ENCODE data around the gene HSF4. TPM values are rescaled to one million over a fixed set of nuclear protein-coding genes. Genes with fewer than 3 reads are reported as not detected.

The HSF4 gene
- total RNA-seq, 1 experiment from 2014 or later, result 39.4 TPM

DNA sequence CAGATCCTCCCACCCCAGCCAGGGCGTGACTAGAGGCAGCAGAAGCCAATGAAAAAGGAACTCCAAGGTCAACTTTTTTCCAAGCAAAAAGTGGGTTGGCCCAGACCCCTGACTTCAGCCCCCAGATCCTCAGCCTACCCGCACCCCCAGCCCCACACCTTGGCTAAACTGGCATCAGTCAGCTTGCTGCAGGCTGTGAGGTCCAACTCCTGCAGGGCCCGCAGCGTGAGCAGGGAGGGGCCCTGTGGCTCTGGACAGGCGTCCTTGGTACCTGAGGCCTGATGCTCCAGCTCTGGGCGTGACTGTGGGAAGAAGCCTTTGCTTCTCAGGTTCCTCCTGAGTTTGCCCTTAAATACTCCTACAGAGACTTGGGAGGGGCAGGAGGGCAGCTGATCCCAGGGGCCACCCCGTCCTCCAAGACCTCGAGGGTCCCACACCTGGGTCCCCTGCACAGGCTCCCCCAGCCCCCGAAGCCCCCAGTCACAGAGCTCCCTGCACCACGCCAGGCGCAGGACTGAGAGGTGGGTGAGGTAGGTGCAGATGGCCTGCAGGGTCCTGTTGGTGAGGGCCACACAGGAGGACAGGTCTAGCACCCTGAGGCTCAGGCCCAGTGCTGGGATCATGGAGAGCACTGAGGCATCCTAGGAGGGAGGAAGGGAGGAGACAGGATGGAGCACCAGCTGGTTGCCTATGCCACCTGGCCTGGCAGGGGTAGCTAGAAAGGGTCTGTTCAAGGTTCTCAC lies 43.8 kb downstream of the HSF4 start:
- TF ChIP-seq, protein P1, sequence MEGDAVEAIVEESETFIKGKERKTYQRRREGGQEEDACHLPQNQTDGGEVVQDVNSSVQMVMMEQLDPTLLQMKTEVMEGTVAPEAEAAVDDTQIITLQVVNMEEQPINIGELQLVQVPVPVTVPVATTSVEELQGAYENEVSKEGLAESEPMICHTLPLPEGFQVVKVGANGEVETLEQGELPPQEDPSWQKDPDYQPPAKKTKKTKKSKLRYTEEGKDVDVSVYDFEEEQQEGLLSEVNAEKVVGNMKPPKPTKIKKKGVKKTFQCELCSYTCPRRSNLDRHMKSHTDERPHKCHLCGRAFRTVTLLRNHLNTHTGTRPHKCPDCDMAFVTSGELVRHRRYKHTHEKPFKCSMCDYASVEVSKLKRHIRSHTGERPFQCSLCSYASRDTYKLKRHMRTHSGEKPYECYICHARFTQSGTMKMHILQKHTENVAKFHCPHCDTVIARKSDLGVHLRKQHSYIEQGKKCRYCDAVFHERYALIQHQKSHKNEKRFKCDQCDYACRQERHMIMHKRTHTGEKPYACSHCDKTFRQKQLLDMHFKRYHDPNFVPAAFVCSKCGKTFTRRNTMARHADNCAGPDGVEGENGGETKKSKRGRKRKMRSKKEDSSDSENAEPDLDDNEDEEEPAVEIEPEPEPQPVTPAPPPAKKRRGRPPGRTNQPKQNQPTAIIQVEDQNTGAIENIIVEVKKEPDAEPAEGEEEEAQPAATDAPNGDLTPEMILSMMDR (IDR thresholded peaks at IDR 0.05; ENCODE audit: insufficient read depth in 1 of 2, low read depth in 1 of 2, low read length in 1 of 2, severe bottlenecking in 1 of 2, unreplicated experiment in 1 of 2), result no peak
- intact Hi-C loops (cut with micrococcal nuclease; ENCODE audit: unreplicated experiment), result no loop called here
- Mint-ChIP-seq H3K36me3 (ENCODE audit: insufficient read depth, unreplicated experiment) (peaks cover 30% of the 10 kb centered on the region), H3K9me3 (ENCODE audit: unreplicated experiment) (no peaks in the 10 kb centered on the region), H3K4me3 (ENCODE audit: unreplicated experiment) (no peak overlapping the region), H3K27ac (ENCODE audit: unreplicated experiment) (no peak overlapping the region), H3K27me3 (ENCODE audit: insufficient read depth, unreplicated experiment) (no peaks in the 10 kb centered on the region), H3K4me1 (ENCODE audit: low read depth, unreplicated experiment) (peaks cover 8% of the 10 kb centered on the region)
- Histone ChIP-seq H3K4me3 (ENCODE audit: low read depth, low read length) (no peak overlapping the region), H3K4me1 (peaks cover 18% of the 10 kb centered on the region; the same call in 1 of the 2 replicates), H3K36me3 (ENCODE audit: control insufficient read depth, insufficient read depth, low read length) (no peaks in the 10 kb centered on the region; the same call in 1 of the 2 replicates), H3K27me3 (replicated peaks; ENCODE audit: control insufficient read depth, insufficient read depth, low read length) (no peaks in the 10 kb centered on the region), H3K9me3 (no peaks in the 10 kb centered on the region)
- ChIA-PET CTCF (interaction anchor here (2.6 kb wide), 1 partner anchor 10 kb away, joined by 9 read pairs; the partner anchor contains the start of gene ELMO3), POLR2A (interaction anchor here (1.4 kb wide), 1 partner anchor 18 kb away, joined by 3 read pairs; the partner anchor contains the start of gene TMEM208)
- no TSS peak for BruUV-seq (replicated peaks)
- DNase-seq, result no peak

DNA sequence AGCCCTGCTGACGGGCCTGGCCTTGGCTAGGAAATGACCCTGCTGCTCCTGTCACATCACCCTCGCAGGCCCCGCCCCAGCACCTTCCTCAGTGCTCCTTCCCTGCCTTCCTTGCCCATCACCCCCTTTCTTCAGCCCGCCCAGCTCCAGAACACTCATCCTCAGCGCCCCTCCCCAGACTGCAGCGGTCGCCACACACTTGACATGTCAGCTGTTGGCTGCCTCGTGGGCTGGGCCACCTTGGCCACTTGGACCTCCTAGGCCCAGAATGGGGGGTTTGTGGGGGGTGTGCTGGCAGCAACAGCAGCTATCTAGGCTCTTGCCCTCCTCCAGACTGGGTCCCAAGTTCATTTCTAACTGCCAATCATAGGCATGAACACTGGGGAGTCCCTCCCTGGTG lies 45.0 kb downstream of the HSF4 start:
- Mint-ChIP-seq H3K27ac (ENCODE audit: unreplicated experiment) (no peak overlapping the region), H3K4me1 (ENCODE audit: low read depth, unreplicated experiment) (peaks cover 8% of the 10 kb centered on the region), H3K36me3 (ENCODE audit: insufficient read depth, unreplicated experiment) (peaks cover 30% of the 10 kb centered on the region), H3K9me3 (ENCODE audit: unreplicated experiment) (no peaks in the 10 kb centered on the region), H3K27me3 (ENCODE audit: insufficient read depth, unreplicated experiment) (no peaks in the 10 kb centered on the region), H3K4me3 (ENCODE audit: unreplicated experiment) (no peak overlapping the region)
- no peaks in the 10 kb centered on the region for H3K27me3 ChIP-seq (replicated peaks; ENCODE audit: control insufficient read depth, insufficient read depth, low read length)
- no peaks in the 10 kb centered on the region for H3K9me3 ChIP-seq
- H3K4me1 ChIP-seq, result peaks cover 28% of the 10 kb centered on the region; the same call in 1 of the 2 replicates
- ChIA-PET POLR2A (interaction anchor here (1.3 kb wide), 1 partner anchor 38 kb away, joined by 5 read pairs; the partner anchor contains the start of gene FHOD1), CTCF (interaction anchor here (1.1 to 2.6 kb wide), 2 partner anchors 11 to 37 kb away, joined by 3 to 9 read pairs; partner anchors contain the start of gene ELMO3)
- TF ChIP-seq, protein P1 (IDR thresholded peaks at IDR 0.05; ENCODE audit: insufficient read depth in 1 of 2, low read depth in 1 of 2, low read length in 1 of 2, severe bottlenecking in 1 of 2, unreplicated experiment in 1 of 2), result no peak
- DNase-seq, result no peak
- intact Hi-C loops (cut with micrococcal nuclease; ENCODE audit: unreplicated experiment), result no loop called here
- BruUV-seq (replicated peaks), result no TSS peak
- no peaks in the 10 kb centered on the region for H3K36me3 ChIP-seq (ENCODE audit: control insufficient read depth, insufficient read depth, low read length)
- no peak overlapping the region for H3K4me3 ChIP-seq (ENCODE audit: low read depth, low read length)

DNA sequence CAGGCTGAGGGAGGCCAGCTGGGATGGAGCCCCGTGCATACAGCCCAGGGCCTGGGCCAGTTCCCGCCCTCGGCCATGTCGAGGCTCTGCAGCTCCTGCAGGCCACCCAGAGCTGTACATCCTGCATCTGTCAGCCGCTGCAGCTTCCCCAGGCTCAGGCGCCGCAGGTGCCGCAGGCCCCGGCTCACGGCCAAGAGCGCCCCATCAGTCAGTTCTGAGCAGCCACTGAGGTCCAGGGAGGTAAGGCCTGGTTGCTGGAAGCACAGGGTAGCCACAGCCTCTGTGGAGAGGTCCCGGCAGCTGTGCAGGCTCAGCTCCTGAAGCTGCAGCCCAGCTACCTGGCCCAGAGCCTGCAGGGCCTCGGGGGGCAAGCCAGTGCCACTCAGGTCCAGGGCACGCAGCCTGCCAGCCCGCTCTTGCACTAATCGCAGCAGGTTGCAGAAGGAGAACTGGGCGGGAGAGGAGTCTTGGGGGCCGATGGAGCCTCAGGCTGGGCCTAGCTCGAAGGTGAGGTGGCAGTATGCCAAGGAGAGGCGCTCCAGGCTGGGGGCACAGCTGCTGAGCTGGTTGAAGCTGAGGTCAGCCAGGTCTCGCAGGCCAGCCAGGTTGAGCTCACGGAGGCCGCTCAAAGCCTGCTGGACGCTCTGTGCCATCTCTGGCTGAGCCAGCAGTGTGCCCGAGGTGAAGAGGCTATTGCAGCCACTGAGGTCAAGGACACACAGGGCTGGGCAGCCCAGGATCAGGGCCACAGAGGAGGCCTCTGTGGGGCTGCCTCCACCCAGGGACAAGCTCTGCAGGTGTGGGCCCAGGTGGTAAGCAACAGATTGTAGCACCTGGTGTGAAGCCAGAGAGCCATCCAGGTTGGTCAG lies 45.8 kb downstream of the HSF4 start:
- POLR2A ChIA-PET, result interaction anchor here (1.3 kb wide), 1 partner anchor 37 kb away, joined by 5 read pairs; the partner anchor contains the start of gene FHOD1
- Histone ChIP-seq H3K4me1 (peaks cover 28% of the 10 kb centered on the region; the same call in 1 of the 2 replicates), H3K4me3 (ENCODE audit: low read depth, low read length) (no peak overlapping the region), H3K27me3 (replicated peaks; ENCODE audit: control insufficient read depth, insufficient read depth, low read length) (no peaks in the 10 kb centered on the region), H3K9me3 (no peaks in the 10 kb centered on the region), H3K36me3 (ENCODE audit: control insufficient read depth, insufficient read depth, low read length) (no peaks in the 10 kb centered on the region)
- Mint-ChIP-seq H3K4me3 (ENCODE audit: unreplicated experiment) (no peak overlapping the region), H3K4me1 (ENCODE audit: low read depth, unreplicated experiment) (peaks cover 8% of the 10 kb centered on the region), H3K36me3 (ENCODE audit: insufficient read depth, unreplicated experiment) (peaks cover 30% of the 10 kb centered on the region), H3K9me3 (ENCODE audit: unreplicated experiment) (no peaks in the 10 kb centered on the region), H3K27ac (ENCODE audit: unreplicated experiment) (no peak overlapping the region), H3K27me3 (ENCODE audit: insufficient read depth, unreplicated experiment) (no peaks in the 10 kb centered on the region)
- no peak for DNase-seq
- BruUV-seq (replicated peaks), result no TSS peak
- intact Hi-C loops (cut with micrococcal nuclease; ENCODE audit: unreplicated experiment), result no loop called here
- CTCF ChIA-PET, result interaction anchor here (1.1 to 2.6 kb wide), 3 partner anchors 12 to 36 kb away, joined by 3 to 9 read pairs (median 5); partner anchors contain the start of gene ELMO3
- TF ChIP-seq, protein P1 (IDR thresholded peaks at IDR 0.05; ENCODE audit: insufficient read depth in 1 of 2, low read depth in 1 of 2, low read length in 1 of 2, severe bottlenecking in 1 of 2, unreplicated experiment in 1 of 2), result no peak
